ENCODE measurements around the gene ANKRD11.

The ANKRD11 gene

DNA sequence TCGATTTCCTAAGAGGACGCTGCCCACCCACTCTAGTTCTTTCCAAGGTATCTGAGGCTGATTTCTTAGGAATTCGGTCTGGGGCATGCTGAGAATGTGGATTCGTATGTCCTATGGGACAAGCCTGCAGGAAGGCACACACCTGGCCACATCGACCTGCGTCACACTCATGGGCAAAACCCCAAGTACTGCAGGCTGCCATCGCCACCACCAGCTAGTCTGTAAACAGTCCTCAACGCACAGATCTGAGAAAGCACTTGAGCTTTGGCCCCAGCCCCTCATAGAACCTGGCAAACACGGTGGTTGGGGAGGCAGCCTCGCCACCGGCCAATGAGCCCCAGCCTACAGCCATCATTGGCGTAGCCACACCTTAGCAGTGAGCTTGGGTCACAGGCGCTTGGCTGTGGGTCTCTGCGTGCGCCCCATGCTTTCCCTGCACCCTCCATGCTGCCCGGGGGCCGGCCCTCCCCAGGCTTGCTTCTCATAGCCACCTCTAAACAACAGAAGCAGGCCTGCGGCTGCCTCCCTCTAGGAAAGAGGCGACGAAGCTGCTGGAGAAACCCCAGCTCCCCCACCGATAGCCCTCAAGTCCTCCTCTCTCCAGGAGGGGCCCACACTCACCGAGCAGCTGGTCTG, 197.8 kb downstream of the ANKRD11 start:
- Histone ChIP-seq H3K27ac (ENCODE audit: low read depth, low read length) (no peak overlapping the region), H3F3A (ENCODE audit: insufficient read depth) (no peaks in the 10 kb centered on the region), H3K9me2 (replicated peaks; ENCODE audit: insufficient read depth, low read length) (no peaks in the 10 kb centered on the region), H3K4me2 (ENCODE audit: low read depth, low read length, poor library complexity, severe bottlenecking) (no peak overlapping the region), H3K4me3 (ENCODE audit: insufficient read depth, low read length, poor library complexity, severe bottlenecking) (no peak overlapping the region), H3K36me3 (ENCODE audit: low read length) (no peaks in the 10 kb centered on the region), H3K27me3 (ENCODE audit: low read length) (no peaks in the 10 kb centered on the region), H2AFZ (ENCODE audit: low read depth, low read length, severe bottlenecking) (no peak overlapping the region), H3K9ac (ENCODE audit: low read length) (no peak overlapping the region), H3K79me2 (ENCODE audit: insufficient read depth, low read length) (0 out of 2 replicates have a peak, but pooled peaks cover 13% of the 10 kb centered on the region), H4K20me1 (ENCODE audit: low read depth, low read length) (no peaks in the 10 kb centered on the region), H3K9me3 (ENCODE audit: insufficient read depth, low read length) (no peaks in the 10 kb centered on the region)
- TF ChIP-seq EZH2phosphoT487 (conservative IDR thresholded peaks at IDR 0.05; ENCODE audit: low read length): no peak
- TF ChIP-seq, protein P1, sequence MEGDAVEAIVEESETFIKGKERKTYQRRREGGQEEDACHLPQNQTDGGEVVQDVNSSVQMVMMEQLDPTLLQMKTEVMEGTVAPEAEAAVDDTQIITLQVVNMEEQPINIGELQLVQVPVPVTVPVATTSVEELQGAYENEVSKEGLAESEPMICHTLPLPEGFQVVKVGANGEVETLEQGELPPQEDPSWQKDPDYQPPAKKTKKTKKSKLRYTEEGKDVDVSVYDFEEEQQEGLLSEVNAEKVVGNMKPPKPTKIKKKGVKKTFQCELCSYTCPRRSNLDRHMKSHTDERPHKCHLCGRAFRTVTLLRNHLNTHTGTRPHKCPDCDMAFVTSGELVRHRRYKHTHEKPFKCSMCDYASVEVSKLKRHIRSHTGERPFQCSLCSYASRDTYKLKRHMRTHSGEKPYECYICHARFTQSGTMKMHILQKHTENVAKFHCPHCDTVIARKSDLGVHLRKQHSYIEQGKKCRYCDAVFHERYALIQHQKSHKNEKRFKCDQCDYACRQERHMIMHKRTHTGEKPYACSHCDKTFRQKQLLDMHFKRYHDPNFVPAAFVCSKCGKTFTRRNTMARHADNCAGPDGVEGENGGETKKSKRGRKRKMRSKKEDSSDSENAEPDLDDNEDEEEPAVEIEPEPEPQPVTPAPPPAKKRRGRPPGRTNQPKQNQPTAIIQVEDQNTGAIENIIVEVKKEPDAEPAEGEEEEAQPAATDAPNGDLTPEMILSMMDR (IDR thresholded peaks at IDR 0.05; ENCODE audit: insufficient read depth, low read length, poor library complexity, severe bottlenecking): no peak

DNA sequence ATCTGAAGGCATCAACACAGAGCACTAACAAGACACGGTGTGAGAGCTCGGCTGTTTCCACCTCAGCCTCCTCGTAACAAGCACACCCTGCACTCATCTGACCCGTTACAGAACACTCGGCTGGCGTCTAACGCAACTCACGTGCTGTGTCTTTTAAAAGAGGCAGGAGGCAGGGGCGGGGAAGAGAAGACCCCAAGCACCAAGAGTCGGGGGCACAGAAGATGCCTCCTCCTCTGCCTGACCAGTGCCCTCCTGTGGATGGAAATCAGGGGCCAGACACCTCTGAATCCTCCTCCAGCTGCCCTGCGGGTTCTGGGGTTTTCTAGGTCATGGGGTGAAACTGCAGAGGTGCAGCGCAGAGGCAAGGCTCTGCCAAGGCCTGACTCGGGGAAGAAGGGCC, 198.6 kb downstream of the ANKRD11 start:
- Histone ChIP-seq H3K27ac (ENCODE audit: low read depth, low read length) (no peak overlapping the region), H4K20me1 (ENCODE audit: low read depth, low read length) (no peaks in the 10 kb centered on the region)

GRCh38 chr16:89291363-89291762, 199.0 kb downstream of the ANKRD11 start:
- H4K20me1 ChIP-seq (ENCODE audit: low read depth, low read length): no peaks in the 10 kb centered on the region
- no peak overlapping the region for H3K27ac ChIP-seq (ENCODE audit: low read depth, low read length)
- no peaks in the 10 kb centered on the region for H3K27me3 ChIP-seq (ENCODE audit: low read length)
- no peaks in the 10 kb centered on the region for H3F3A ChIP-seq (ENCODE audit: insufficient read depth)
- H3K9ac ChIP-seq (ENCODE audit: low read length): no peak overlapping the region
- no peaks in the 10 kb centered on the region for H3K36me3 ChIP-seq (ENCODE audit: low read length)
- H2AFZ ChIP-seq (ENCODE audit: low read depth, low read length, severe bottlenecking): no peak overlapping the region
- no peak overlapping the region for H3K4me3 ChIP-seq (ENCODE audit: insufficient read depth, low read length, poor library complexity, severe bottlenecking)
- no peaks in the 10 kb centered on the region for H3K9me3 ChIP-seq (ENCODE audit: insufficient read depth, low read length)
- TF ChIP-seq EZH2phosphoT487 (conservative IDR thresholded peaks at IDR 0.05; ENCODE audit: low read length): no peak
- TF ChIP-seq, protein P1 (IDR thresholded peaks at IDR 0.05; ENCODE audit: insufficient read depth, low read length, poor library complexity, severe bottlenecking): no peak
- H3K9me2 ChIP-seq (replicated peaks; ENCODE audit: insufficient read depth, low read length): no peaks in the 10 kb centered on the region
- no peak overlapping the region for H3K4me2 ChIP-seq (ENCODE audit: low read depth, low read length, poor library complexity, severe bottlenecking)
- H3K79me2 ChIP-seq (ENCODE audit: insufficient read depth, low read length): 0 out of 2 replicates have a peak, but pooled peaks cover 4% of the 10 kb centered on the region

More for the DNA sequence above, 198.6 kb downstream of the ANKRD11 start:
- no peaks in the 10 kb centered on the region for H3K9me3 ChIP-seq (ENCODE audit: insufficient read depth, low read length)
- no peak overlapping the region for H3K9ac ChIP-seq (ENCODE audit: low read length)
- no peaks in the 10 kb centered on the region for H3K9me2 ChIP-seq (replicated peaks; ENCODE audit: insufficient read depth, low read length)
- no peak for TF ChIP-seq EZH2phosphoT487 (conservative IDR thresholded peaks at IDR 0.05; ENCODE audit: low read length)
- TF ChIP-seq, protein P1 (IDR thresholded peaks at IDR 0.05; ENCODE audit: insufficient read depth, low read length, poor library complexity, severe bottlenecking): no peak
- 0 out of 2 replicates have a peak, but pooled peaks cover 8% of the 10 kb centered on the region for H3K79me2 ChIP-seq (ENCODE audit: insufficient read depth, low read length)
- no peaks in the 10 kb centered on the region for H3K27me3 ChIP-seq (ENCODE audit: low read length)
- H3F3A ChIP-seq (ENCODE audit: insufficient read depth): no peaks in the 10 kb centered on the region
- H2AFZ ChIP-seq (ENCODE audit: low read depth, low read length, severe bottlenecking): no peak overlapping the region
- H3K4me2 ChIP-seq (ENCODE audit: low read depth, low read length, poor library complexity, severe bottlenecking): no peak overlapping the region
- H3K4me3 ChIP-seq (ENCODE audit: insufficient read depth, low read length, poor library complexity, severe bottlenecking): no peak overlapping the region
- H3K36me3 ChIP-seq (ENCODE audit: low read length): no peaks in the 10 kb centered on the region

All from SU-DHL-6 (cell line).